HG03558 (cell line): ENCODE measurements around the gene RAB40C.
A peak's percentile ranks its signal among the peaks of the same experiment; 100 is the strongest.

Experiments used
- ATAC-seq: cut with Tn5 transposase; IDR thresholded peaks from one replicate; pipeline ENCODE4 v1.9.1; 2021; ENCODE audit warnings: moderate number of reproducible peaks; ENCODE audit not compliant: unreplicated experiment; ENCODE audit errors: extremely low read depth

Gene RAB40C

GRCh38 chr16:589658-590187, at the start of gene RAB40C:
RAB40C (plus strand) TSS chr16:590066; CDS start chr16:590292, 226 bp downstream.
- ATAC-seq, result peak; percentile 39

GRCh38 chr16:540645-541340, 49.1 kb upstream of the RAB40C start:
- no peak for ATAC-seq

GRCh38 chr16:543301-544164, 46.3 kb upstream of the RAB40C start:
- no peak for ATAC-seq

GRCh38 chr16:544517-544916, 45.3 kb upstream of the RAB40C start:
- ATAC-seq, result no peak

GRCh38 chr16:546909-547770, 42.7 kb upstream of the RAB40C start:
- ATAC-seq, result no peak

GRCh38 chr16:548586-548985, 41.3 kb upstream of the RAB40C start:
- ATAC-seq, result no peak

GRCh38 chr16:549544-550263, 40.2 kb upstream of the RAB40C start:
- no peak for ATAC-seq

GRCh38 chr16:551210-551609, 38.7 kb upstream of the RAB40C start:
- no peak for ATAC-seq

- no peak for ATAC-seq
Measured at GRCh38 chr16:552171-552570, 37.7 kb upstream of the RAB40C start.

- ATAC-seq, result no peak
Measured at GRCh38 chr16:553601-554296, 36.1 kb upstream of the RAB40C start.

- ATAC-seq, result no peak
Measured at GRCh38 chr16:554297-554621, 35.6 kb upstream of the RAB40C start.

GRCh38 chr16:554640-555365, 35.1 kb upstream of the RAB40C start:
- ATAC-seq, result no peak

- ATAC-seq, result no peak
Measured at GRCh38 chr16:555528-556473, 34.1 kb upstream of the RAB40C start.

- ATAC-seq, result no peak
Measured at GRCh38 chr16:556474-557173, 33.2 kb upstream of the RAB40C start.

- ATAC-seq, result no peak
Measured at GRCh38 chr16:557463-558297, 32.2 kb upstream of the RAB40C start.
